Transverse colon (tissue), 4 donors: ENCODE data around the gene SLAMF9.

ENCODE experiments used
- CTCF ChIP-seq, 5 experiments: fragments of 200-600 bp in 3 of 5; fragments of 450-650 bp in 2 of 5; sonication (generic) in 3 of 5; IDR thresholded peaks; 1 replicate in 2 of 5; 2 replicates in 3 of 5; pipeline ENCODE4 v1.5.1; 2016 to 2017; ENCODE audit warnings: antibody characterized with exemption in 5 of 5, inconsistent platforms in 3 of 5, mild to moderate bottlenecking in 2 of 5, moderate library complexity in 1 of 5
- EP300 ChIP-seq: sonication (generic); formaldehyde crosslinking; IDR thresholded peaks from one replicate; pipeline ENCODE4 v1.6.1; 2017; ENCODE audit warnings: antibody characterized with exemption, low read depth
- POLR2A ChIP-seq: fragments of 450-650 bp; IDR thresholded peaks from one replicate; pipeline ENCODE4 v1.6.1; 2016; ENCODE audit warnings: antibody characterized with exemption, mild to moderate bottlenecking, moderate library complexity
- POLR2AphosphoS5 ChIP-seq, 3 donors: sonication (generic); formaldehyde crosslinking; IDR thresholded peaks; one replicate each; pipeline ENCODE4 v1.6.1; 2016; ENCODE audit warnings: antibody characterized with exemption in 3 of 3

- TF ChIP-seq CTCF (IDR thresholded peaks at IDR 0.05) (no peak), POLR2A (no peak), POLR2AphosphoS5 (IDR thresholded peaks at IDR 0.05) (no peak), EP300 (no peak)
These were observed 4.1 kb downstream of the SLAMF9 start for GRCh38 chr1:159949981-159950381.
